ENCODE results near the gene ALDH1A3.

Gene ALDH1A3

DNA sequence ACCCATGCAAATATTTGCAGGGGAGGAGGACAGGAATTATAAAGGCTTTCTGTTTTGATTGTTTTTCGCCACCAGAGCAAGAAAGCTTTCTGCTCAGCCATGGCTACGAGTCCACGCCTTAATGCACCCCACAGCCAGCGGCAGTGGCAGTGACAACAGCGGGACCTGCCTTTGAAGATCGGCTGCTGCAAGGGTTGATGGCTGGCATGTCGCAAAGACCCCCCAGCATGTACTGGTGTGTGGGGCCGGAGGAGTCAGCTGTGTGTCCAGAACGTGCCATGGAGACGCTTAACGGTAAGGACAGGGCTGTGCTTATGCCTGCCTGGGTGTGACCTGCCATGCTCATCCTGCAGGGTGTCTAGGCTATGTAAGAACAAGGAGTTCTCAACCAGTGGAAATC, 44.8 kb downstream of the ALDH1A3 start:
- no peak for DNase-seq (ENCODE audit: low read depth)
- H3K4me3 ChIP-seq (replicated peaks; ENCODE audit: low read depth, low read length), result no peak overlapping the region
- TF ChIP-seq, protein P1, sequence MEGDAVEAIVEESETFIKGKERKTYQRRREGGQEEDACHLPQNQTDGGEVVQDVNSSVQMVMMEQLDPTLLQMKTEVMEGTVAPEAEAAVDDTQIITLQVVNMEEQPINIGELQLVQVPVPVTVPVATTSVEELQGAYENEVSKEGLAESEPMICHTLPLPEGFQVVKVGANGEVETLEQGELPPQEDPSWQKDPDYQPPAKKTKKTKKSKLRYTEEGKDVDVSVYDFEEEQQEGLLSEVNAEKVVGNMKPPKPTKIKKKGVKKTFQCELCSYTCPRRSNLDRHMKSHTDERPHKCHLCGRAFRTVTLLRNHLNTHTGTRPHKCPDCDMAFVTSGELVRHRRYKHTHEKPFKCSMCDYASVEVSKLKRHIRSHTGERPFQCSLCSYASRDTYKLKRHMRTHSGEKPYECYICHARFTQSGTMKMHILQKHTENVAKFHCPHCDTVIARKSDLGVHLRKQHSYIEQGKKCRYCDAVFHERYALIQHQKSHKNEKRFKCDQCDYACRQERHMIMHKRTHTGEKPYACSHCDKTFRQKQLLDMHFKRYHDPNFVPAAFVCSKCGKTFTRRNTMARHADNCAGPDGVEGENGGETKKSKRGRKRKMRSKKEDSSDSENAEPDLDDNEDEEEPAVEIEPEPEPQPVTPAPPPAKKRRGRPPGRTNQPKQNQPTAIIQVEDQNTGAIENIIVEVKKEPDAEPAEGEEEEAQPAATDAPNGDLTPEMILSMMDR (IDR thresholded peaks at IDR 0.05; ENCODE audit: low read length, missing control alignments), result no peak

- H3K4me3 ChIP-seq (replicated peaks; ENCODE audit: low read depth, low read length), result no peak overlapping the region
- no peak for DNase-seq (ENCODE audit: low read depth)
- TF ChIP-seq, protein P1 (IDR thresholded peaks at IDR 0.05; ENCODE audit: low read length, missing control alignments), result no peak
Observed at GRCh38 chr15:100925480-100925879, 45.8 kb downstream of the ALDH1A3 start.

- TF ChIP-seq, protein P1 (IDR thresholded peaks at IDR 0.05; ENCODE audit: low read length, missing control alignments), result no peak
- no peak for DNase-seq (ENCODE audit: low read depth)
- H3K4me3 ChIP-seq (replicated peaks; ENCODE audit: low read depth, low read length), result no peak overlapping the region
Observed at GRCh38 chr15:100926258-100926657, 46.6 kb downstream of the ALDH1A3 start.

DNA sequence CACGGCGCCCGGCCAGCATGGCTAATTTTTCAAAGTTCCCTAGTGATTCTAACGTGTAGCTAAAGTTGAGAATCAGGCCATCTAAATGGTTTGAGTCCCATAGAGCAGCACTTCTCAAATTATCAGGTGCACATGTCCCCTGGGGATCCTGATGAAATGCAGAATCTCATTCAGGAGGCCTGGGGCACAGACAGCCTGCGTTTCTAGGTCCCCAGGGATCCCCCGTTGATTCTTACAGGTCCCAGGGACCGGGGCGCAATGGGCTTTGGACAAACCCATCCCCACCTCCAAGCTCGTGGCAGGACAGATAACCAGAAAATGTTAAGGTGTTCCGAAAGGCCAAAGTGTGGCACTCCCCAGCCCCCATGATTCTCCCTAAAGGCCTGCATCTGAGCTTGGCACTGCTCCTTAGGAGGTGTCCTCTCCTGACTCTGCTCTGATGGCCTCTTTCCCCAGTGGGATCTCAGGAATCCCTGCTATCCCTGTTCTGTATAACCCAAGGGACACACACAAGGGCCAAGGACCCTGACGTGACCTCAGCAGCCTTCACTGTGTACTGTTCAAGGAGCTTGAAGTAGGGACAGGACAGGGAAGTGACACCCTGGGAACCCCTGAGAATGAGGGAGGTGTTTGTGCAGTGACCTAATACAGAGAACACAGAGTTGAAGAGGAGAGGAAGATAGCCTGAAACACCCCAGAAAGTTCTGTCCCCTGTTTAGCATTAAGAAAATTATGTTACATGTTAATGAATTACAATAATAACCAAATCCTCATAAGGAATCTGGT, 47.5 kb downstream of the ALDH1A3 start:
- H3K4me3 ChIP-seq (replicated peaks; ENCODE audit: low read depth, low read length), result no peak overlapping the region
- TF ChIP-seq, protein P1 (IDR thresholded peaks at IDR 0.05; ENCODE audit: low read length, missing control alignments), result no peak
- DNase-seq (ENCODE audit: low read depth), result no peak

DNA sequence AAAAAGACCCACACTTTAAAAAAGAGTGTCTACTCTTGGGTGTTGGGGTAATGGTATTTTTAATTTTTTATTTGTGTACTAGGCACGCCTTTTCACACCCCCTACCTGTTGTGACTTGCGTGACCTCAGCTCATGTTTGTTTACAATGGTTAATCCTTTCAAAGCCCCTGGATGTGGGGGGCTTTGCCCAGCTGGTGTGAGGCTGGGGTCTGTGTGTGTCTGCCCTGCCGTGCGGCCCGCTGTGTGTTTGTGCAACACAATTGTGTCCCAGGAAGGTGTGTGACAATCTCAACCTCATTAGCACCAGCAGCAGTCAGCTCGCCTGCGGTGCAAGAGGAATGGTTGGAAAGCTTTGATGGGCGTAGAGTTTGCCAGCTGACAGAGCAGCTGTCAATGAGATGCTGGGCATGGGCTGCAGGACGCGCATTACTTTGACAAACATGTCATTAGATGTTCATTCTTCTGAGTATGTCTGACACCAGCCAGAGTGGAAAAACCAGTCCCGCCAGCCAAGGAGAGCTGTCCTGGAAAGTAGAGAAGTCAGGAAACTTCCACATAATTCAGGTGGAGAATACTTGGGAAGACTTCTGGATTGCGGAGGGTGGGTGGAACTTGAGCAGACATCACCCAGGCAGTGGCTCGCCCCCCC, 49.1 kb downstream of the ALDH1A3 start:
- TF ChIP-seq, protein P1 (IDR thresholded peaks at IDR 0.05; ENCODE audit: low read length, missing control alignments), result no peak
- H3K4me3 ChIP-seq (replicated peaks; ENCODE audit: low read depth, low read length), result no peak overlapping the region
- DNase-seq (ENCODE audit: low read depth), result no peak

DNA sequence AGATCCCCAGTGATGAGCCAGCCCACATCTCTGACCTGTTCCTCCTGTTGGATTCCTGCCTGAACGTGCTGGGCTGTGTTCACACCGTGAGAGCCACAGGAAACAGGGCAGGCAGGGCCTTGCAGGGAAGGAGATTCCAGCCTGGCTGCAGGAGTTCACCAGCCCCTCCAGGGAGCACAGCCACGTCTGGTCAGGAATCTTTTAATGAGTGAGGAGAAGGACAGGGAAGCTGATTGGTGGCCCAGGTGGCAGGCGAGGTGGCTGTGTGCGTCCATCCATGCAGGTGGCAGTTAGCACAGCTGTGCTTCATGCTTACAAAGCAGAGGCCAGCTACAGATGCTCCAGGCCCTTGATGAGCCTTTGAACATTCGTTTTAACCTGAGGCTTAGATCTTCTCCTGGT, 50.0 kb downstream of the ALDH1A3 start:
- TF ChIP-seq, protein P1 (IDR thresholded peaks at IDR 0.05; ENCODE audit: low read length, missing control alignments), result no peak
- no peak overlapping the region for H3K4me3 ChIP-seq (replicated peaks; ENCODE audit: low read depth, low read length)
- DNase-seq (ENCODE audit: low read depth), result no peak
